ENCODE measurements around the gene ESR2.
"Not testable (repeated sequence)": the region's sequence is repeated elsewhere in the genome, so short reads cannot be mapped to it uniquely, and the experiment has no call there.

Gene ESR2

GRCh38 chr14:64324895-64325294, 30.7 kb upstream of the ESR2 start:
- H3K4me2 ChIP-seq (ENCODE audit: low read depth, low read length, poor library complexity, severe bottlenecking), result no peak overlapping the region
- no peaks in the 10 kb centered on the region for H4K20me1 ChIP-seq (ENCODE audit: low read depth, low read length)
- no peaks in the 10 kb centered on the region for H3K9me2 ChIP-seq (replicated peaks; ENCODE audit: insufficient read depth, low read length)
- H3K27ac ChIP-seq (ENCODE audit: low read depth, low read length), result no peak overlapping the region
- H3K27me3 ChIP-seq (ENCODE audit: low read length), result no peaks in the 10 kb centered on the region
- no peaks in the 10 kb centered on the region for H3K36me3 ChIP-seq (ENCODE audit: low read length)
- H3K79me2 ChIP-seq (ENCODE audit: insufficient read depth, low read length), result no peaks in the 10 kb centered on the region
- no peaks in the 10 kb centered on the region for H3F3A ChIP-seq (ENCODE audit: insufficient read depth)
- no peak overlapping the region for H3K4me3 ChIP-seq (ENCODE audit: insufficient read depth, low read length, poor library complexity, severe bottlenecking)
- no peak overlapping the region for H3K9ac ChIP-seq (ENCODE audit: low read length)
- no peaks in the 10 kb centered on the region for H3K9me3 ChIP-seq (ENCODE audit: insufficient read depth, low read length)
- no peak overlapping the region for H2AFZ ChIP-seq (ENCODE audit: low read depth, low read length, severe bottlenecking)
- TF ChIP-seq EZH2phosphoT487 (conservative IDR thresholded peaks at IDR 0.05; ENCODE audit: low read length) (no peak), CTCF (IDR thresholded peaks at IDR 0.05; ENCODE audit: insufficient read depth, low read length, poor library complexity, severe bottlenecking) (no peak)

GRCh38 chr14:64324461-64324860, 30.3 kb upstream of the ESR2 start:
- Histone ChIP-seq H3K27me3 (ENCODE audit: low read length) (no peaks in the 10 kb centered on the region), H3K9me3 (ENCODE audit: insufficient read depth, low read length) (no peaks in the 10 kb centered on the region), H3K4me3 (ENCODE audit: insufficient read depth, low read length, poor library complexity, severe bottlenecking) (no peak overlapping the region), H3F3A (ENCODE audit: insufficient read depth) (no peaks in the 10 kb centered on the region), H2AFZ (ENCODE audit: low read depth, low read length, severe bottlenecking) (no peak overlapping the region), H3K9me2 (replicated peaks; ENCODE audit: insufficient read depth, low read length) (no peaks in the 10 kb centered on the region), H3K9ac (ENCODE audit: low read length) (no peak overlapping the region), H4K20me1 (ENCODE audit: low read depth, low read length) (no peaks in the 10 kb centered on the region), H3K79me2 (ENCODE audit: insufficient read depth, low read length) (no peaks in the 10 kb centered on the region), H3K36me3 (ENCODE audit: low read length) (no peaks in the 10 kb centered on the region), H3K27ac (ENCODE audit: low read depth, low read length) (no peak overlapping the region), H3K4me2 (ENCODE audit: low read depth, low read length, poor library complexity, severe bottlenecking) (no peak overlapping the region)
- TF ChIP-seq CTCF (IDR thresholded peaks at IDR 0.05; ENCODE audit: insufficient read depth, low read length, poor library complexity, severe bottlenecking) (no peak), EZH2phosphoT487 (conservative IDR thresholded peaks at IDR 0.05; ENCODE audit: low read length) (no peak)

GRCh38 chr14:64320362-64320761, 26.2 kb upstream of the ESR2 start:
- H3K9ac ChIP-seq (ENCODE audit: low read length); H3K79me2 ChIP-seq (ENCODE audit: insufficient read depth, low read length); H3K4me2 ChIP-seq (ENCODE audit: low read depth, low read length, poor library complexity, severe bottlenecking); H3K36me3 ChIP-seq (ENCODE audit: low read length); H3K9me3 ChIP-seq (ENCODE audit: insufficient read depth, low read length); H3K27me3 ChIP-seq (ENCODE audit: low read length); H3K27ac ChIP-seq (ENCODE audit: low read depth, low read length); H3F3A ChIP-seq (ENCODE audit: insufficient read depth); H3K9me2 ChIP-seq (replicated peaks; ENCODE audit: insufficient read depth, low read length); H3K4me3 ChIP-seq (ENCODE audit: insufficient read depth, low read length, poor library complexity, severe bottlenecking); H4K20me1 ChIP-seq (ENCODE audit: low read depth, low read length); H2AFZ ChIP-seq (ENCODE audit: low read depth, low read length, severe bottlenecking): not testable (repeated sequence)

- H3K27me3 ChIP-seq (ENCODE audit: low read length); H3F3A ChIP-seq (ENCODE audit: insufficient read depth); H3K4me3 ChIP-seq (ENCODE audit: insufficient read depth, low read length, poor library complexity, severe bottlenecking); H3K9ac ChIP-seq (ENCODE audit: low read length); H3K27ac ChIP-seq (ENCODE audit: low read depth, low read length); H3K36me3 ChIP-seq (ENCODE audit: low read length); H2AFZ ChIP-seq (ENCODE audit: low read depth, low read length, severe bottlenecking); H3K9me3 ChIP-seq (ENCODE audit: insufficient read depth, low read length); H4K20me1 ChIP-seq (ENCODE audit: low read depth, low read length); H3K9me2 ChIP-seq (replicated peaks; ENCODE audit: insufficient read depth, low read length); H3K79me2 ChIP-seq (ENCODE audit: insufficient read depth, low read length); H3K4me2 ChIP-seq (ENCODE audit: low read depth, low read length, poor library complexity, severe bottlenecking): not testable (repeated sequence)
Observed at GRCh38 chr14:64318695-64319094, 24.5 kb upstream of the ESR2 start.

Measured in SU-DHL-6 (cell line).